Stimulated activated CD8-positive, alpha-beta memory T cell treated with anti-CD3 and anti-CD28 coated beads, Interleukin-15, amount 100 ng/mL, for 4 hours (primary cell): ENCODE results near the gene SYCP2L.

Experiments used
- DNase-seq, 2 donors: peaks; one replicate each; pipeline ENCODE4 v3.0.0-alpha.2; 2020; ENCODE audit warnings: low read depth in 2 of 2

The SYCP2L gene

DNA sequence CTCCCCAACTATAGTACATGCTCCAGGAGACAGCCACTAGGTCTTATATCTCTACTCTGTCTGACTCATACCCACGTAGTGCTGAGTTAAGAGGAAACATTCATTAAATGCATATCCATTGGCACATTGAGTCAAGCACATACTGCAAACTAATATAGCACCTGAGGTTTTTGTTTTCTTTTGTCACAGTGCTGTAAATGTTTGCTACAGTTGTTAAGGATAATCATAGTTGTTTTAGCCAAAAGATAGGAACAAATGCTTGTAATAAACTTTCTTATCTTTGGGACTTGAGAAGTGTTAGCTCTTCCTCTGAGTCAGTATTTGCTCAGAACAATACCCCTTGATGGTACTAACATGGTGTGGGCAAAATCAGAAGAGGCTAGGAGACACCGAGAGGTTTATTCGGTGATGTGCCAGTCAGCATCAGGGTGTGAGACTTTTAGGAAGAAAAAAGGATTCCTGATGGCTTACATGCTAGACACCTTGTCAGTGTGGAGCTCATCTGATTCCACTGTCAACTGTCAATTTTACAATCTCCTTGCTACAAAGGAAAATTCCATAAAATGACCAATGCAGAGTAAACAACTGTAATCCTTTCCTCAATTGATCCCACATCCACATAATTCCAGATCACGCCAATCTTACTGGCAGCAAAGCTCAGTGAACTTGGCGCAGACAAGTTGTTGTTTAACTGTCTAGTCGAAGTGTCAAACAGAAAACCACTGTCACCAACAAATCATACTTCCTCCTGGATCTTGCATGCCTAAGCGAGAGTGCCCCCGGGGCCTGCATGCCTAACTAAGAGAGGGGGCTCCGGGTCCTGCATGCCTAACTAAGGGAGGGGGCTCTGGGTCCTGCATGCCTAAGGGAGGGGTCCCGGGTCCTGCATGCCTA lies 121.1 kb downstream of the SYCP2L start:
- DNase-seq, result no peak

DNA sequence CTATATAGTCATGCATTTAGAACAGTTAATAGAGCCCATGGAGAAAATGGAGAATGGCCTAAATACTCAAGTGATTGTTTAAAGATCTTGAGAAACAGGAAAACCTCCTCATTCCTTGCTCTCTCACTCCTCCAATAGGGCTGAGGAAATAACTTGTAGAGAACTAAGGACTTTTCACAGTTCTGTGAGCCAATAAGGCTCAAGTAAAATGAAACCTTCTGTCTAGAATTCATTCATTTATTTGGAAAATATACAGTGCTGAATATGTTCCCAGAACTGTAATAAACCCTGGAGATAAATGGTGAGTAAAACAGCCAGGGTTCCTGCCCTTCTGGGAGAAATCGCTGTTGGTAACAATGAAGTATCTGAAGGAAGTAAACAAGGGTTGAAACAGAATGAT lies 122.0 kb downstream of the SYCP2L start:
- DNase-seq, result no peak

GRCh38 chr6:11009353-11009752 lies 122.5 kb downstream of the SYCP2L start:
- no peak for DNase-seq

DNA sequence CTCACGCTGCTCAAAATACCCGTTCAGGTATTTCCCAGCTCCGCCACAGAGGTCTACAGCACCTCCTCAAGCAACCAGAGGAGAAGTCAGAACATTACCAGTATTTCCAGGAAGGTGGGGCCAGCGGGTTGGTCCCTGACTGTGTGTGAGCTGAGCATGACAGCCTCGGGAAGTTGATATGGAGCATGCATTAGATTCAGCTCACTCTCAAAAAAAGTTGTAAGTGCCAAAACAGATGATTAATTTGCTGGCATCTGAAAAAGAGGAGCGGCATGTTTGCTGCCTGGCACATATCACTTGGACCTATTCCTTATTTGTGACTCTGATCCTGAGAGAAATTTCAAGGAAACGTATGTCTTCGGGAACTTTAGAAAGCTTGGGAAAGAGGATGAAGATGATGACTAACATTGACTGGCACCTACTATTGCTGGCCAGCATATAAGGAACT lies 125.0 kb downstream of the SYCP2L start:
- DNase-seq, result no peak

- no peak for DNase-seq
Measured at GRCh38 chr6:11012295-11012754, 125.5 kb downstream of the SYCP2L start.

DNA sequence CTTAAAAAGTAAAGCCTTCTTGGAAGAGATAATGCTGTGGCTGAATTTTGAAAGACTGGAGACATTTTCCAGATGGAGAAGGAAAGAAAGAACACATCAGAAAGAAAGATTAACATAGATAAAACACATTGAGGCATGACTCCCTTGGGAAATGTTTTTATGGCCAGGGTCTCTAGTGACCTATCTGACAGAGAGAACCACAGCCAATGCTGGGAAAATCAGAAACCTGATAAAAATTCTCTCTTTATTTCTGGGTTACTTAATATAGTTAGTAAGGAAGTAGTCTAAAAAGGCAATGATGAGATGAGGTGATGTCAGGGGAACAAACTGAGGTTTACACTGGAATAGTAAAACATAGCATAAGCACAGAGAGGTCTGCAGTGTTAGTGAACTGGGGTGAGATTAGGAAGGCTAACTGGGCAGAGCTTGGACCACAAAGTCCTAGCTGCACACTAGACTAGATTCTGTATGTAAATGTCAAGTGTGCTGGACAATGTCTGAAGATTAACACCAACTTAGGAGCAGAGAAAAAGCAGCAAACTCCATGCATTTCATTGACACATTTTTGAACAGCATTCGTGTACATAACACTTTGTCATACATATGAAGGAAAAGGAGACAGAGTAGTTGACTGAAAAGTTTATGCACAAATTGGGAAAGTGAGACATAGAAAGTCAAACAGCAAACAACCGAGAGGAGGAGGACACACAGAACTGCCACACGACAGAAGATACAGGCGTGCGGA lies 126.3 kb downstream of the SYCP2L start:
- DNase-seq, result no peak

GRCh38 chr6:11013721-11014070 lies 126.8 kb downstream of the SYCP2L start:
- no peak for DNase-seq

DNA sequence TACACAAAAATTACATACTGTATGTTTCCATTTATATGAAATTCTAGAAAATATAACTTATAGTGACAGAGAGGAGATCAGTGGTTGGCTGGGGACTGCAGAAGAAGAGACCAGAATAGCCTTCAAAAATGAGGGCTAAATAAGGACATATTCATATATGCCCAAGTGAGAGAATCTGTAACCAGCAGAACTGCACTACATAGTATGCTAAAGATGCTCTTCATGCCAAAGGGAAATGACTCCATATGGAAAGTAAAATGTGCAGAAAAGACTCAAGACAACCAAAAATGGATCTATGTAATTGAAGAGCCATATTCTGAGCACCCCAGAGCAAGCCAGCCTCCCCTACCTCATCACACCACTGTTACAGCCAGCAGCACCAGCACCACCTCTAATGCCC lies 128.2 kb downstream of the SYCP2L start:
- DNase-seq, result no peak

DNA sequence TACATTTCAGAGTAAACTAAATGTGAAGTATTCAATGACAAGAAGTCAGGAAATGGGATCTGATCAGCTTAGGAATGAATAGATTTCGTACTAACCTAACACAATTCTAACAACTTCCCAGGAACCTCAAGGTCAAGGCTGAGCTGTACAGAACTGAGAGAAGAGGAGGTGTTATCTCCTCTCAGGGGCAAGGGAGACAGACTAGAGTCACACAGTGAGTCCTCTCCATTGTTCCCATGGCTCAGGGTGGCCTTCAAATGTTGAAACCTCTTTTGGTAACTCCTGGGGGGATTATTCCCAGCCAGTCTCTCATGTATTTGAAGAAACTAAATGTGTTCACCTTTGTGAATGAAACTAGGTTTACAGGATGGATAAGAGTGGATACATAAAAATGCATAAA lies 129.6 kb downstream of the SYCP2L start:
- no peak for DNase-seq

DNA sequence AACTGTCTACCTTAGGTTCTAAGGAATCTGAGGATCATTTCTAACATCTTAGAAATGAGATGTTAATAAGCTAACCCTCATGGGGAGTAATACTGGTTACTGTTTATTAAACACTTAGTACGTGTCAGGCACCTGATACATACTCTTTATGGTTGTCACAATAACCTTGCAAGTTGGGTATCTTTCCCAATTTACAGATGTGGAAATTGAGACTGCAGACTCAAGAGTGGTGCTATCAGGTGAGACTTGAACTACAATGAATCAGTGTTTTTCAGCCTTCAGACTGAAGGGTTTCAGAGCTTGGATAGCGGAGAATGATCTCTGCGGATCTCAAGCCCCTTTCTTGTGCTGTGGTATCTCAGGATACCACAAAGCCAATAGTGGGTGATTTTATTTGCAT lies 130.2 kb downstream of the SYCP2L start:
- no peak for DNase-seq

DNA sequence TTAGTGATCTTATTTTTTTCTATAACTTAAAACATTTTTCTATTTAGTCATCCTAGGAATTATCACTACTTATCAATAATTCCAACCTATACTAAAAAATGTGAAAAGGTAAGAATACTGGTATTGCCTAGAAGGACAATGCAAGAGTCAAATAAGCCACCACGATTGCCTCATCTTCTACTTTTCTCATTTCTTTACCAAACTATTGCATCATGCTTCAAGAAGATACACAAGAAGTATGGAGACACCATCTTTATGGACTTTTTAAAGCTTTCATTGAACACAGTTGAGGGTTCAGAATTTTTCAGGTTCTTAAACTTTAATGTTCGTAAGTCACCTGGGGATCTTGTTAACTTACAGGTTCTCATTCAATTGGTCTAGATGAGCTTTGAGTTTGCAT lies 131.4 kb downstream of the SYCP2L start:
- no peak for DNase-seq

- no peak for DNase-seq
Measured at GRCh38 chr6:11021003-11021402, 134.2 kb downstream of the SYCP2L start.

DNA sequence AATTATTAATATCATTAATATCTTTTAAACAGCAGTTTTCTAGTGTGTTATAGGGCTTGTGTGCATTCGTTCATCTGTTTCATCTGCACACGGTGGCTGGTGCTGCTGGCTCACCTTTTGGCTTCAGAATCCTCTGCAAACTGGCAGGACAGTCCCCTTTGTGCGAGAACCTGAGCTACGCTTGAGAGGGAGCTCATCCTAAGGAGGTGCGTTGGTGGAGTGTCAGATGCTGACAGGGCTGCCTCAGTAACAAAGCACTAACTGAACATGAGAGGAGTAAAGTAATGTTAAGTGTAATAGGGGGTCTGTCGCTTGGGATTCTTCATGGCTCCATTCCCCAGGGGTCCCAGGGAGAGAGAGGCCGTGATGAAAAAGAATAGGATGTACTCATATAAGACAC lies 134.9 kb downstream of the SYCP2L start:
- DNase-seq, result no peak

DNA sequence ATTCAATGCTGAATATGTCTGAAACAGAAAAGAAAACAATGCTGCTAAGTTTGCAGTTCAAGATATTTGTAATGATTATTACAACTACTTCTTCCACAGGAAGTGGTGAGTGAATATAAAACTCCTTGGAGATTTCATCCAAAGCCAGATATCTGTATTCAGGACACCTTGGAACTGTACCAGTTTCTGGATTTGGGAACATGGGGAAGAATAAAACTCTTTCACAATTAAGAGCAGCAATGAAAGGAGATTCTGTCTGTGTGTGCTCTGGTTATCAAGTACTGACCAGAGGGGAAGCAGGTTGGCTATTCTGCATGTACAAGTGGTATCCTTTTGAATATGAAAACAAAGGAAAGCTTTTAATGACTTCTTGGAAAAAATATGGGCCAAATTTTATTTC lies 136.2 kb downstream of the SYCP2L start:
- DNase-seq, result no peak
